Cardiac fibroblast (primary cell): ENCODE results near the gene RPS6KC1.

ENCODE experiments used
- DNase-seq, 2 donors: peaks; one replicate each; pipeline versions ENCODE4 v3.0.0 to v3.0.0-alpha.2; 2010; ENCODE audit warnings: low read depth in 2 of 2
- H3K4me3 ChIP-seq, 2 donors: replicated peaks in 1 of 2; 1 replicate in 1 of 2; 2 replicates in 1 of 2; pipeline ENCODE4 v1.5.1; 2011; ENCODE audit warnings: low read depth in 2 of 2, low read length in 2 of 2, mild to moderate bottlenecking in 2 of 2, moderate library complexity in 1 of 2
- CTCF ChIP-seq: IDR thresholded peaks from one replicate; pipeline ENCODE4 v1.5.1; 2011; ENCODE audit warnings: low read depth, mild to moderate bottlenecking, low read length, inconsistent platforms

RPS6KC1 gene

DNA sequence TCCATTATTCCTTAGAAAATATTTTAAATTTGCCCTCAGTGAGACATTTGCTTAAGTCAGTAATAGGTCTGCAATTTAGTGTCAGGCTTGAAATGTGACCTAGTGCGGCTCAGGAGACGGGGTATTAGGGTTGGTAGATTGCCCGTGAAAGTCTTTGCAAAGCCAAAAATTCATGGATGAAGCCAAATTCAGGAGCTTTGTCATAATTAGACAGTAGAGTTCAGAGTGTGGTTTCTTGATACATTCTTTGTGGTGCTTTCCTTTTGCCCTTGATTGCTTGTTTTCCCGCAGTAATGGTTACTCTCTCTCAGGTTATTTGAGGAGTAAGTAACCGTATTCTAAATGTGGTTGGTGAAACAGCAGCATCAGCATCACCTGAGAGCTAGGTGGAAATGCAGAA is 120.7 kb downstream of the RPS6KC1 start:
- no peak overlapping the region for H3K4me3 ChIP-seq
- no peak for DNase-seq
- TF ChIP-seq CTCF: no peak

GRCh38 chr1:213176341-213176740 is 125.3 kb downstream of the RPS6KC1 start:
- TF ChIP-seq CTCF: no peak

GRCh38 chr1:213179784-213180183 is 128.7 kb downstream of the RPS6KC1 start:
- TF ChIP-seq CTCF: no peak
- DNase-seq: no peak
- H3K4me3 ChIP-seq: no peak overlapping the region

More at GRCh38 chr1:213176341-213176740, 125.3 kb downstream of the RPS6KC1 start:
- no peak overlapping the region for H3K4me3 ChIP-seq
- DNase-seq: peak in 1 of 2 donors; percentile 6

- DNase-seq: no peak
- H3K4me3 ChIP-seq: no peak overlapping the region
- no peak for TF ChIP-seq CTCF
Measured at GRCh38 chr1:213180833-213181232, 129.8 kb downstream of the RPS6KC1 start.

- DNase-seq: no peak
- TF ChIP-seq CTCF: no peak
- H3K4me3 ChIP-seq: no peak overlapping the region
Measured at GRCh38 chr1:213183036-213183672, 132.1 kb downstream of the RPS6KC1 start.

DNA sequence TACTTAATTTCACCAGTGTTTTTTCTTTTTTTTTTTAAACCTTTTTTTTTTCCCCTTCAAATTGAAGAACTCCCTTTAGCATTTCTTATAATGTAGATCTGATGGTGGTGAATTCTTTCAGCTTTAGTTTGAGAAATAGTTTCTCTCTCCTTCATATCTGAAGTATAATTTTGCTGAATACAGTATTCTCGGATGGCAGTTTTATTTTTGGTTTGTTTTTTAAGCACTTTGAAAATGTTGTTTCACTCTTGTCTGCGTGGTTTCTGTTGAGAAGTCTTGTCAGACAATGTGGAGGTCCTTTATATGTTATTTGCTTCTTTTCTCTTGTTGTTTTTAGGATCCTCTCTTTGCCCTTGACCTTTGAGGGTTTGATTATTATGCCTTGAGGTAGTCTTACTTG is 135.1 kb downstream of the RPS6KC1 start:
- no peak for TF ChIP-seq CTCF

DNA sequence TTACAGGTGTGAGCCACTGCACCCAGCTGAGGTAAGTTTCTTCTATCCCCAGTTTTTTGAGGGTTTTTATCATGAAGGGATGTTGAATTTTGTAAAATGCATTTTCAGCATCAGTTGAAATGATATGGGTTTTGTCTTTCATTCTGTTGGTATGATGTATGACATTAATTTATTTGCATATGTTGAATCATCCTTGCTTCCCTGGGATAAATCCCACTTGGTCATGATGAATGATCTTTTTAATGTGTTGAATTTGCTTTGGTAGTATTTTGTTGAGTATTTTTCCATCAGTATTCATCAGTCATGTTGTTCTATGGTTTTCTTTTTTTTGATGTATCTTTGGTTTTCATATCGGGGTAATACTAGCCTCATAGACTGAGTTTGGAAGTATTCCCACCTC is 141.0 kb downstream of the RPS6KC1 start:
- peak in 1 of 2 donors; percentile 10 for DNase-seq
- H3K4me3 ChIP-seq: no peak overlapping the region
- no peak for TF ChIP-seq CTCF

More for the DNA sequence above, 135.1 kb downstream of the RPS6KC1 start:
- DNase-seq: no peak
- H3K4me3 ChIP-seq: no peak overlapping the region
